CD4-positive, alpha-beta T cell (primary cell): ENCODE measurements around the gene UBE2I. TPM values are rescaled to one million over a fixed set of nuclear protein-coding genes. Genes with fewer than 3 reads are reported as not detected.

Experiments used
- ATAC-seq: fragments of 200-7000 bp; cut with Tn5 transposase; one replicate; pipeline ENCODE4 v1.10.0; 2022; ENCODE audit warnings: mild to moderate bottlenecking; ENCODE audit not compliant: poor library complexity
- CTCF ChIA-PET: fragments of 350-600 bp; sonication (Branson Sonifier 250); formaldehyde crosslinking; loops from one replicate; lab custom pipeline; 2021; ENCODE audit warnings: antibody characterized with exemption, inconsistent platforms; lab: Charles Lee
- POLR2A ChIA-PET: fragments of 350-600 bp; sonication (Branson Sonifier 250); formaldehyde crosslinking; loops from one replicate; lab custom pipeline; 2021; ENCODE audit warnings: antibody characterized with exemption, inconsistent platforms; lab: Charles Lee
- DNase-seq, 14 experiments: peaks; one replicate each; pipeline ENCODE4 v3.0.0-alpha.2; 2013 to 2020; ENCODE audit warnings: mixed read lengths in 2 of 14
- H3K27ac ChIP-seq, 2 donors: one replicate each; pipeline versions ENCODE4 v1.5.1 to v1.7.0; 2013; ENCODE audit warnings: low read length in 2 of 2, low read depth in 1 of 2, mild to moderate bottlenecking in 1 of 2
- H3K27me3 ChIP-seq, 2 experiments: 1 replicate in 1 of 2; 2 replicates in 1 of 2; pipeline versions ENCODE4 v1.6.1 to v1.7.0; 2013; ENCODE audit warnings: low read length in 2 of 2, control low read depth in 1 of 2, mild to moderate bottlenecking in 1 of 2, moderate library complexity in 1 of 2; ENCODE audit not compliant: insufficient read depth in 2 of 2, control insufficient read depth in 1 of 2
- H3K36me3 ChIP-seq: one replicate; pipeline ENCODE4 v1.6.1; 2013; ENCODE audit warnings: low read length, control low read depth; ENCODE audit not compliant: insufficient read depth
- H3K4me1 ChIP-seq: one replicate; pipeline ENCODE4 v1.6.1; 2013; ENCODE audit warnings: low read length, control low read depth; ENCODE audit not compliant: insufficient read depth
- H3K4me3 ChIP-seq: one replicate; pipeline ENCODE4 v1.5.1; 2013; ENCODE audit warnings: mild to moderate bottlenecking, low read length, moderate library complexity
- H3K9me3 ChIP-seq, 2 experiments: 1 replicate in 1 of 2; 2 replicates in 1 of 2; pipeline versions ENCODE4 v1.6.1 to v1.7.0; 2013; ENCODE audit warnings: low read length in 2 of 2, mild to moderate bottlenecking in 2 of 2, control low read depth in 1 of 2, moderate library complexity in 1 of 2; ENCODE audit not compliant: control insufficient read depth in 1 of 2, insufficient read depth in 1 of 2
- H3K27ac Mint-ChIP-seq: one replicate; pipeline ENCODE4 v1.8.0; 2020; ENCODE audit warnings: mixed read lengths
- H3K27me3 Mint-ChIP-seq: one replicate; pipeline ENCODE4 v1.8.0; 2021; ENCODE audit warnings: mixed read lengths
- H3K36me3 Mint-ChIP-seq: one replicate; pipeline ENCODE4 v1.8.0; 2021; ENCODE audit warnings: low read depth, mixed read lengths
- H3K4me1 Mint-ChIP-seq: one replicate; pipeline ENCODE4 v1.8.0; 2021; ENCODE audit warnings: low read depth, mixed read lengths
- H3K4me3 Mint-ChIP-seq: one replicate; pipeline ENCODE4 v1.8.0; 2020; ENCODE audit warnings: mild to moderate bottlenecking, mixed read lengths
- H3K9me3 Mint-ChIP-seq: one replicate; pipeline ENCODE4 v1.8.0; 2020; ENCODE audit warnings: mixed read lengths
- intact Hi-C, 2 experiments: fragments of 100-400 bp; cut with DNase I in 1 of 2; cut with micrococcal nuclease in 1 of 2; formaldehyde crosslinking; loops; one replicate each; pipeline versions ENCODE4 v1.15.1 to v1.9.0; 2023 to 2025; cut with DNase I, micrococcal nuclease
- total RNA-seq, 174 experiments: library from RNA in 2 of 174; stranded (reverse) in 2 of 174; gene quantifications; one replicate each; pipeline ENCODE4 v1.2.3 and lab custom pipeline; 2021 to 2026
- TF ChIP-seq, protein P1 (sequence below): fragments of 200-600 bp; IDR thresholded peaks from one replicate; pipeline ENCODE4 v1.8.0; 2022; ENCODE audit warnings: antibody characterized with exemption, mild to moderate bottlenecking

Gene UBE2I
- total RNA-seq, 2 experiments from 2014 or later, result 247 to 252 TPM

DNA sequence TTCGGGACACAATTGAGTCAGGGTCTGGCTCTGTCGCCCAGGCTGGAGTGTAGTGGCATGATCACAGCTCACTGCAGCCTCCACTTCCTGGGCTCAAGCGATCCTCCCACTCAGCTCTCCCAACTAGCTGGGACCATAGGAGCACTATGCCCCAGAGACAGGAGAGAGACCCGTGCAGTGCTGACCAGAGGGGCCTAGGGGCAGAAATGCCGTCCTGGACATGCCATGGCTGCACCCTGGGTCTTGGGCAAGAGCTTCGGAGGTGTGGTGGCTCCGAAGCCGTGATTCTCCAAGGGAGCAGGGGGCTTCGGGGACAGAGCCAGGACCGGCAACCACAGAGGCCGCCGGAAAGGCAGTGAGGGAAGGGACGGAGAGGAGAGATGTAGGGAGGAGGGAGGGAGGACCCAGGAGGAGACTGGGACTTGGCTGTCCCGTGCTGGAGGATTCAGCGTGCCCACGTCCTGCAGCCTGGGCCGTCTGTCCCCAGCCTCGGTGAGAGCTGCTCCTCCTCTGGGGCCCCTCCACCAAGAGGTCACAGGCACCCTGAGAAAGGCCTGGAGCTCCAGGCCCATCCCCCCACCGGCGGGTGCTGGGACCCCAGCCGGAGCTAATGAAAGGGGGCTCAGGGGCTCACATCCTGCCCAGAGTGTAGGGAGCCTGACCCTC lies 31.7 kb upstream of the UBE2I start:
- intact Hi-C loops, result no loop called here
- POLR2A ChIA-PET, result no interaction called here
- H3K9me3 ChIP-seq, result peaks cover 0 to under 1% of the 10 kb centered on the region in 2 experiments
- H3K4me1 ChIP-seq, result no peaks in the 10 kb centered on the region
- peaks cover 4 to 16% of the 10 kb centered on the region in 2 experiments for H3K27me3 ChIP-seq
- H3K36me3 Mint-ChIP-seq, result no peaks in the 10 kb centered on the region
- no peak overlapping the region for H3K4me3 Mint-ChIP-seq
- H3K27me3 Mint-ChIP-seq, result peaks cover 22% of the 10 kb centered on the region
- CTCF ChIA-PET, result no interaction called here
- TF ChIP-seq, protein P1, sequence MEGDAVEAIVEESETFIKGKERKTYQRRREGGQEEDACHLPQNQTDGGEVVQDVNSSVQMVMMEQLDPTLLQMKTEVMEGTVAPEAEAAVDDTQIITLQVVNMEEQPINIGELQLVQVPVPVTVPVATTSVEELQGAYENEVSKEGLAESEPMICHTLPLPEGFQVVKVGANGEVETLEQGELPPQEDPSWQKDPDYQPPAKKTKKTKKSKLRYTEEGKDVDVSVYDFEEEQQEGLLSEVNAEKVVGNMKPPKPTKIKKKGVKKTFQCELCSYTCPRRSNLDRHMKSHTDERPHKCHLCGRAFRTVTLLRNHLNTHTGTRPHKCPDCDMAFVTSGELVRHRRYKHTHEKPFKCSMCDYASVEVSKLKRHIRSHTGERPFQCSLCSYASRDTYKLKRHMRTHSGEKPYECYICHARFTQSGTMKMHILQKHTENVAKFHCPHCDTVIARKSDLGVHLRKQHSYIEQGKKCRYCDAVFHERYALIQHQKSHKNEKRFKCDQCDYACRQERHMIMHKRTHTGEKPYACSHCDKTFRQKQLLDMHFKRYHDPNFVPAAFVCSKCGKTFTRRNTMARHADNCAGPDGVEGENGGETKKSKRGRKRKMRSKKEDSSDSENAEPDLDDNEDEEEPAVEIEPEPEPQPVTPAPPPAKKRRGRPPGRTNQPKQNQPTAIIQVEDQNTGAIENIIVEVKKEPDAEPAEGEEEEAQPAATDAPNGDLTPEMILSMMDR, result no peak
- H3K4me3 ChIP-seq, result no peak overlapping the region
- H3K27ac Mint-ChIP-seq, result no peak overlapping the region
- H3K4me1 Mint-ChIP-seq, result no peaks in the 10 kb centered on the region
- H3K9me3 Mint-ChIP-seq, result no peaks in the 10 kb centered on the region
- DNase-seq, result no peak
- ATAC-seq, result no peak
- no peaks in the 10 kb centered on the region for H3K36me3 ChIP-seq
- H3K27ac ChIP-seq, result no peak overlapping the region

DNA sequence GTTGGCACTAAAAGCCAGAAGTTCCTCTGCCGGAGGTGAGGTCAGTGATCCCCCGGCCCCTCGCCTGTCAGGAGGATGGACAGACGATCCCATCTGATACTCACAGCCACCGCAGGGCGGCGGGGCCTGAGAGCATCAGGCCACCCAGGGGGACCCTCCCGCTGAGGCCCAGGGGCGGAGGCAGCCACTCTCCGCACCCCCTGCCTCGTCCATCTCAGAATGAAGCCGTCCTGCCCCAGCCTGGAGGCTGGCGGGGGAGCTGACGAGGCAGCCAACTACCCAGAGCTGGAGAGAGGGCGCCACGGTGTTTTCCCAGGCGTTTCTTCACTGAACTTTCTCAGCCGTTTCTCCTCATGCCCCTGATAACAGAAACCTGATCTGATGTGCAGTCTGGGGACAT lies 31.0 kb upstream of the UBE2I start:
- ATAC-seq (no peak), DNase-seq (no peak)
- CTCF ChIA-PET, result no interaction called here
- Mint-ChIP-seq H3K9me3 (no peaks in the 10 kb centered on the region), H3K27me3 (peaks cover 16% of the 10 kb centered on the region), H3K36me3 (no peaks in the 10 kb centered on the region), H3K27ac (no peak overlapping the region), H3K4me1 (no peaks in the 10 kb centered on the region), H3K4me3 (no peak overlapping the region)
- H3K27me3 ChIP-seq, result peaks cover 3 to 19% of the 10 kb centered on the region in 2 experiments
- no peaks in the 10 kb centered on the region for H3K9me3 ChIP-seq
- H3K4me3 ChIP-seq, result no peak overlapping the region
- intact Hi-C loops, result no loop called here
- POLR2A ChIA-PET, result no interaction called here
- TF ChIP-seq, protein P1, result no peak
- H3K4me1 ChIP-seq, result no peaks in the 10 kb centered on the region
- H3K27ac ChIP-seq, result no peak overlapping the region
- H3K36me3 ChIP-seq, result no peaks in the 10 kb centered on the region

GRCh38 chr16:1279081-1279944 lies 30.1 kb upstream of the UBE2I start:
- intact Hi-C loops, result no loop called here
- CTCF ChIA-PET, result no interaction called here
- H3K9me3 ChIP-seq, result no peaks in the 10 kb centered on the region
- POLR2A ChIA-PET, result no interaction called here
- no peak overlapping the region for H3K27ac ChIP-seq
- no peaks in the 10 kb centered on the region for H3K9me3 Mint-ChIP-seq
- ATAC-seq, result no peak
- no peak overlapping the region for H3K27ac Mint-ChIP-seq
- no peaks in the 10 kb centered on the region for H3K36me3 ChIP-seq
- DNase-seq, result no peak
- TF ChIP-seq, protein P1, result no peak
- peaks cover 16% of the 10 kb centered on the region for H3K27me3 Mint-ChIP-seq
- no peak overlapping the region for H3K4me3 ChIP-seq
- no peaks in the 10 kb centered on the region for H3K36me3 Mint-ChIP-seq
- H3K4me1 ChIP-seq, result no peaks in the 10 kb centered on the region
- H3K4me1 Mint-ChIP-seq, result no peaks in the 10 kb centered on the region
- H3K27me3 ChIP-seq, result peaks cover 0 to 21% of the 10 kb centered on the region in 2 experiments
- no peak overlapping the region for H3K4me3 Mint-ChIP-seq
